DND-41 (cell line): ENCODE results near the gene SYT3.

ENCODE experiments used
- ATAC-seq: fragments of 200-7000 bp; cut with Tn5 transposase; 3 replicates; pipeline ENCODE4 v1.9.1; 2021; ENCODE audit warnings: low read depth; ENCODE audit not compliant: insufficient read depth
- DNase-seq: peaks from one replicate; pipeline ENCODE4 v3.0.0-alpha.2; 2020
- H2AFZ ChIP-seq: 2 replicates; pipeline ENCODE4 v1.6.0; 2012; ENCODE audit warnings: low read depth, low read length
- H3K27ac ChIP-seq: 2 replicates; pipeline ENCODE4 v1.5.1; 2012; ENCODE audit warnings: low read length, inconsistent platforms
- H3K27me3 ChIP-seq: fragments of 200-600 bp; sonication (generic); 2 replicates; pipeline ENCODE4 v1.6.0; 2012; ENCODE audit warnings: low read length, mild to moderate bottlenecking, inconsistent platforms; ENCODE audit not compliant: insufficient read depth, poor library complexity
- H3K36me3 ChIP-seq: 2 replicates; pipeline ENCODE4 v1.5.1; 2012; ENCODE audit warnings: low read length, inconsistent platforms; ENCODE audit not compliant: insufficient read depth
- H3K4me1 ChIP-seq: 2 replicates; pipeline ENCODE4 v1.5.1; 2012; ENCODE audit warnings: mild to moderate bottlenecking, low read length; ENCODE audit not compliant: insufficient read depth
- H3K4me2 ChIP-seq: 2 replicates; pipeline ENCODE4 v1.6.0; 2012; ENCODE audit warnings: mild to moderate bottlenecking, moderate library complexity, low read length, inconsistent platforms; ENCODE audit not compliant: insufficient read depth
- H3K4me3 ChIP-seq, 2 experiments: fragments of 200-600 bp in 1 of 2; shearing (Covaris generic) in 1 of 2; 2 replicates each; pipeline ENCODE4 v1.5.1; 2012 to 2016; ENCODE audit warnings: inconsistent platforms in 2 of 2, low read length in 2 of 2, mild to moderate bottlenecking in 2 of 2, low read depth in 1 of 2, moderate library complexity in 1 of 2
- H3K79me2 ChIP-seq: 2 replicates; pipeline ENCODE4 v1.6.0; 2012; ENCODE audit warnings: low read length, inconsistent platforms; ENCODE audit not compliant: insufficient read depth
- H3K9ac ChIP-seq: 2 replicates; pipeline ENCODE4 v1.6.0; 2012; ENCODE audit warnings: low read depth, mild to moderate bottlenecking, inconsistent platforms, low read length, moderate library complexity
- H3K9me3 ChIP-seq: 2 replicates; pipeline ENCODE4 v1.5.1; 2012; ENCODE audit warnings: low read length, moderate library complexity, mild to moderate bottlenecking, inconsistent platforms; ENCODE audit not compliant: insufficient read depth, severe bottlenecking
- H4K20me1 ChIP-seq: 2 replicates; pipeline ENCODE4 v1.6.0; 2012; ENCODE audit warnings: low read length; ENCODE audit not compliant: insufficient read depth
- EZH2 ChIP-seq: IDR thresholded peaks from 3 replicates; pipeline ENCODE4 v1.6.1; 2012; ENCODE audit warnings: borderline replicate concordance, low read depth, mild to moderate bottlenecking, moderate library complexity, low read length, inconsistent platforms; ENCODE audit not compliant: severe bottlenecking
- TF ChIP-seq, protein P1 (sequence below): IDR thresholded peaks from 2 replicates; pipeline ENCODE4 v1.5.1; 2012; ENCODE audit warnings: borderline replicate concordance, low read length, moderate library complexity, mild to moderate bottlenecking; ENCODE audit not compliant: poor library complexity, severe bottlenecking; ENCODE audit errors: extremely low read depth

SYT3 gene

DNA sequence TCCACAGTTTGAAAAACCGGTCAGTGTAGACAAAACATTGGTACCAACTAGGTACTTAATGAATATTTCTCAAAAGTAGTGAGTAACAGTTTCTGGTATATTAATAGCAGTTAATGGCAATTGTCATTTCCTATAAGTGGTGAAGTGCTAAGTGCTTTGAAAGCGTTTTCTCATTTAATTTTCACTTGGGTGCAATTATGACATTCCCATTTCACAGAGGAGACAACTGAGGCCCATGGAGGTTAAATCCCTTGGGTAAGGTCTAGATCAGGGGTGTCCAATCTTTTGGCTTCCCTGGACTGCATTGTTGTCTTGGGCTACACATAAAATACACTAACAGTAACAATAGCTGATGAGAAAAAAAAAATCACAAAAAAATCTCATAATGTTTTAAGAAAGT, 687 bp upstream of the SYT3 start:
- H3K4me2 ChIP-seq: no peak overlapping the region
- no peaks in the 10 kb centered on the region for H3K79me2 ChIP-seq
- no peak overlapping the region for H3K4me3 ChIP-seq
- H3K27ac ChIP-seq: no peak overlapping the region
- no peak overlapping the region for H3K9ac ChIP-seq
- no peak for TF ChIP-seq EZH2
- TF ChIP-seq, protein P1, sequence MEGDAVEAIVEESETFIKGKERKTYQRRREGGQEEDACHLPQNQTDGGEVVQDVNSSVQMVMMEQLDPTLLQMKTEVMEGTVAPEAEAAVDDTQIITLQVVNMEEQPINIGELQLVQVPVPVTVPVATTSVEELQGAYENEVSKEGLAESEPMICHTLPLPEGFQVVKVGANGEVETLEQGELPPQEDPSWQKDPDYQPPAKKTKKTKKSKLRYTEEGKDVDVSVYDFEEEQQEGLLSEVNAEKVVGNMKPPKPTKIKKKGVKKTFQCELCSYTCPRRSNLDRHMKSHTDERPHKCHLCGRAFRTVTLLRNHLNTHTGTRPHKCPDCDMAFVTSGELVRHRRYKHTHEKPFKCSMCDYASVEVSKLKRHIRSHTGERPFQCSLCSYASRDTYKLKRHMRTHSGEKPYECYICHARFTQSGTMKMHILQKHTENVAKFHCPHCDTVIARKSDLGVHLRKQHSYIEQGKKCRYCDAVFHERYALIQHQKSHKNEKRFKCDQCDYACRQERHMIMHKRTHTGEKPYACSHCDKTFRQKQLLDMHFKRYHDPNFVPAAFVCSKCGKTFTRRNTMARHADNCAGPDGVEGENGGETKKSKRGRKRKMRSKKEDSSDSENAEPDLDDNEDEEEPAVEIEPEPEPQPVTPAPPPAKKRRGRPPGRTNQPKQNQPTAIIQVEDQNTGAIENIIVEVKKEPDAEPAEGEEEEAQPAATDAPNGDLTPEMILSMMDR: no peak
- no peak for ATAC-seq
- peaks cover 2% of the 10 kb centered on the region for H3K9me3 ChIP-seq
- no peaks in the 10 kb centered on the region for H4K20me1 ChIP-seq
- H3K27me3 ChIP-seq: peaks cover 4% of the 10 kb centered on the region
- no peaks in the 10 kb centered on the region for H3K36me3 ChIP-seq
- no peak for DNase-seq
- H2AFZ ChIP-seq: no peak overlapping the region
- no peaks in the 10 kb centered on the region for H3K4me1 ChIP-seq

DNA sequence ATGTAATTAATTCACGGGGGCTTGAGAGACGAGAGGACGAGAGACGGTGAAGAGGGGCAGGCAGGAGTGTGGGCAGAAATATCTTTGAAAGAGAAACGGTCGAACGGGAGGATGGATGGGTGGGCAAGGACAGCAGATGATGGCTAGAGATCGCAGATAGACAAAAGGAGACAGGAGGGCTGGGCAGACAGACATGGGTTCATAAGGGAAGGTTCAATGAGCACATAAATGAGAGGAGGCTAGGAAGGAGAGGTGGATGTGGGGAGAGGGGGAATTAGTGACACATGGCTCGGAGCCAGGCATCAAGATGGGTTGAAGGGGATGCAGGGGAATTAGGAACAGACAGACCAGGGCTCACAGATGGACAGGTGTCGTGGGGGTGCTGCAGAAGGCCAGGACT, 1.1 kb downstream of the SYT3 start:
- ATAC-seq (no peak), DNase-seq (no peak)
- TF ChIP-seq, protein P1: no peak
- no peak for TF ChIP-seq EZH2
- H3K79me2 ChIP-seq: no peaks in the 10 kb centered on the region
- no peaks in the 10 kb centered on the region for H4K20me1 ChIP-seq
- H3K4me2 ChIP-seq: no peak overlapping the region
- no peaks in the 10 kb centered on the region for H3K36me3 ChIP-seq
- H3K9me3 ChIP-seq: peaks cover 11% of the 10 kb centered on the region
- H2AFZ ChIP-seq: no peak overlapping the region
- peaks cover 4% of the 10 kb centered on the region for H3K27me3 ChIP-seq
- H3K9ac ChIP-seq: no peak overlapping the region
- H3K27ac ChIP-seq: no peak overlapping the region
- no peaks in the 10 kb centered on the region for H3K4me1 ChIP-seq
- H3K4me3 ChIP-seq: no peak overlapping the region

DNA sequence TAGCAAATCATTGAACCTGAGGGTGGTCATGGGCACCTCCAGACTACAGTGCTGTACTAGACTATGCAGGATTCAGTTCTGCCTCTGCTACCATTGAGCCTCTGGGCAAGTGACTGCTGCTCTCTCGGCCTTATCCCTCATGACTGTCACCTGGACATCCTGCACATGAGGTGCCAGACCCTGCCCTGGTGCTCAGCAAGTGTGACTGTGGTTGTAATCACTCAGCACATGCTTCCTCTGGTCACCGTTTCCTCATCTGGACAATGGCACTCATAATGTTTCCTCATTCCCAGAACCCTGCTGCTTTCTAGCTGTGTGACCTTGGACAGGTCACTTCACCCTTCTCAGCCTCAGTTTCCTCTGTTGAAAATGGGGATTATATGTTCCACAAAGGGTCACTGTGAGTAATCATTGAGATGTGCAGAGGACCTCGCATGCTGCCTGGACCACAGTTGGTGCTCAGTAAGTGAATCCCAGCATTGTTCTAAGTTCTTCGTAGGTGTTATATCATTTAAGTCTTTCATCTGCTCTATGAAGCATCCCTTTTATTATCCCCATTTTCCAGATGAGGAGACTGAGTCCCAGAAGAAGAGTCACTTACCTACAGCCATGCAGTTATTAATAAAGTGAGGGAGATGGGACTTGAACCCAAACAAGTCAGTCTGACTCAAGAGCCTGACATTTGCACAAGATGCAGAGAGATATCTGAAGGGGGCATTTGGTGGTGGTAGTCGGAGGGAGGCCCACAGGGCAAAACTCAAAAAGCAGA, 3.2 kb downstream of the SYT3 start:
- H3K4me2 ChIP-seq: no peak overlapping the region
- H3K4me1 ChIP-seq: no peaks in the 10 kb centered on the region
- H2AFZ ChIP-seq: no peak overlapping the region
- DNase-seq (no peak), ATAC-seq (no peak)
- H3K4me3 ChIP-seq: no peak overlapping the region
- peaks cover 4% of the 10 kb centered on the region for H3K27me3 ChIP-seq
- no peak for TF ChIP-seq EZH2
- TF ChIP-seq, protein P1: no peak
- H4K20me1 ChIP-seq: no peaks in the 10 kb centered on the region
- peaks cover 14% of the 10 kb centered on the region for H3K9me3 ChIP-seq
- H3K79me2 ChIP-seq: no peaks in the 10 kb centered on the region
- no peak overlapping the region for H3K9ac ChIP-seq
- no peaks in the 10 kb centered on the region for H3K36me3 ChIP-seq
- H3K27ac ChIP-seq: no peak overlapping the region

DNA sequence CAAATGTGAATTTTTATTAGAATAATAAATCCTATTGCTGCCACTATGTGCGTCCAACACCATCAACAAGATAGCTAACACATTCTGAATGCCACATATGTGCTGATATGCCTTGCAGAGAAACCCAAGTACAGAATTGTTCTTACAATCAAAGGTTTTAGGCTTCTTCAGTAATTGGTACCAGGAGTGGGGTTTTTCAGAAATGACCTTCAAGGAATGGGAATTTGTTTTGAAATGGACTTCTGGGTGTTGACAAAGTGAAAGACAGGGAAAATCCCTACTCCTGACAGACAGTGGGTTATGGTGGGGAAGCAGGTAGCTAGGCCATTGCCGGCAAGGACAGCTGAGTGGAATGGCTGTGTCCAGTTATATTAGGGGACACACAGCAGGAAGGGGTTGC, 5.7 kb downstream of the SYT3 start:
- H4K20me1 ChIP-seq: no peaks in the 10 kb centered on the region
- H3K4me3 ChIP-seq: no peak overlapping the region
- no peak overlapping the region for H2AFZ ChIP-seq
- peaks cover 14% of the 10 kb centered on the region for H3K9me3 ChIP-seq
- DNase-seq: no peak
- H3K36me3 ChIP-seq: no peaks in the 10 kb centered on the region
- ATAC-seq: no peak
- TF ChIP-seq, protein P1: no peak
- no peak for TF ChIP-seq EZH2
- H3K9ac ChIP-seq: no peak overlapping the region
- H3K27ac ChIP-seq: no peak overlapping the region
- H3K27me3 ChIP-seq: peaks cover 4% of the 10 kb centered on the region
- H3K4me2 ChIP-seq: no peak overlapping the region
- H3K79me2 ChIP-seq: no peaks in the 10 kb centered on the region
- no peaks in the 10 kb centered on the region for H3K4me1 ChIP-seq
